ENCODE results near the gene LIN7B. TPM values are rescaled to one million over a fixed set of nuclear protein-coding genes. Genes with fewer than 3 reads are reported as not detected.

The LIN7B gene
- total RNA-seq, 4 donors from 2014 or later: 6.5 to 19.8 (median 13.2) TPM

GRCh38 chr19:49157445-49158224, 43.5 kb downstream of the LIN7B start, which contains the start of gene TRPM4:
TRPM4 (plus strand) TSS chr19:49157792; CDS start chr19:49157867, 75 bp downstream.
- Histone ChIP-seq H3K4me1 (peaks cover 0 to 40% (median 7%) of the 10 kb centered on the region in 3 donors), H3K27me3 (no peaks in the 10 kb centered on the region), H3K27ac (peak within 1 kb of the TSS; percentile 29 to 90 (median 87)), H3K9me3 (no peaks in the 10 kb centered on the region), H3K4me3 (peak within 1 kb of the TSS; percentile 67 to 91), H3K36me3 (peaks cover 0 to 12% of the 10 kb centered on the region in 2 donors)
- ATAC-seq: peak; percentile 98
- 0% methylated on average over 3 to 4 of the region's 41 CpGs for WGBS, 2 donors (ENCODE audit: low coverage in 1 of 2)
- peak; percentile 65 for TF ChIP-seq POLR2AphosphoS5 (IDR thresholded peaks at IDR 0.05)
- no peak for TF ChIP-seq EP300 (IDR thresholded peaks at IDR 0.05)
- peak; percentile 43 to 65 for TF ChIP-seq POLR2A (IDR thresholded peaks at IDR 0.05)
- TF ChIP-seq CTCF (IDR thresholded peaks at IDR 0.05): peak in 1 of 4 experiments; percentile 18

GRCh38 chr19:49160450-49161189, 46.5 kb downstream of the LIN7B start:
- H3K27ac ChIP-seq: peak overlapping the region in 1 of 4 donors; percentile 19
- H3K27me3 ChIP-seq: no peaks in the 10 kb centered on the region
- 84 to 100% methylated on average over 1 to 13 of the region's 13 CpGs for WGBS, 2 donors (ENCODE audit: low coverage in 1 of 2)
- ATAC-seq: no peak
- H3K4me1 ChIP-seq: peaks cover 0 to 61% (median 17%) of the 10 kb centered on the region in 3 donors
- peaks cover 0 to 12% of the 10 kb centered on the region in 2 donors for H3K36me3 ChIP-seq
- H3K9me3 ChIP-seq: no peaks in the 10 kb centered on the region
- TF ChIP-seq POLR2AphosphoS5 (IDR thresholded peaks at IDR 0.05) (no peak), EP300 (IDR thresholded peaks at IDR 0.05) (no peak)
- no peak overlapping the region for H3K4me3 ChIP-seq

GRCh38 chr19:49161987-49162386, 47.8 kb downstream of the LIN7B start:
- no peak for TF ChIP-seq CTCF (IDR thresholded peaks at IDR 0.05)
- no peak for TF ChIP-seq POLR2AphosphoS5 (IDR thresholded peaks at IDR 0.05)
- no peak for TF ChIP-seq POLR2A (IDR thresholded peaks at IDR 0.05)
- TF ChIP-seq EP300 (IDR thresholded peaks at IDR 0.05): no peak
- WGBS, 2 donors (ENCODE audit: low coverage in 1 of 2): 36 to 67% methylated on average over 1 to 2 of the region's 4 CpGs
- no peak for ATAC-seq
- Histone ChIP-seq H3K27ac (no peak overlapping the region), H3K27me3 (no peaks in the 10 kb centered on the region), H3K36me3 (peaks cover 0 to 12% of the 10 kb centered on the region in 2 donors), H3K9me3 (no peaks in the 10 kb centered on the region), H3K4me1 (peaks cover 0 to 66% (median 21%) of the 10 kb centered on the region in 3 donors), H3K4me3 (no peak overlapping the region)

GRCh38 chr19:49165111-49165750, 51.1 kb downstream of the LIN7B start:
- WGBS, 2 donors (ENCODE audit: low coverage in 1 of 2): 20 to 35% methylated on average over 15 to 22 of the region's 24 CpGs
- peak; percentile 92 for ATAC-seq
- Histone ChIP-seq H3K4me3 (peak overlapping the region in 1 of 2 donors; percentile 23), H3K27me3 (no peaks in the 10 kb centered on the region), H3K36me3 (peaks cover 0 to 39% of the 10 kb centered on the region in 2 donors), H3K27ac (peak overlapping the region; percentile 84 to 90 (median 88)), H3K9me3 (no peaks in the 10 kb centered on the region), H3K4me1 (peaks cover 0 to 34% (median 14%) of the 10 kb centered on the region in 3 donors)
- TF ChIP-seq CTCF (IDR thresholded peaks at IDR 0.05): no peak
- TF ChIP-seq POLR2AphosphoS5 (IDR thresholded peaks at IDR 0.05): peak; percentile 37
- no peak for TF ChIP-seq EP300 (IDR thresholded peaks at IDR 0.05)

GRCh38 chr19:49165865-49166301, 51.7 kb downstream of the LIN7B start:
- 65% methylated on average over 4 of the region's 30 CpGs; no CpG with 5 or more reads in 1 of the 2 donors for WGBS, 2 donors (ENCODE audit: low coverage in 1 of 2)
- Histone ChIP-seq H3K4me3 (peak overlapping the region in 1 of 2 donors; percentile 23), H3K9me3 (no peaks in the 10 kb centered on the region), H3K36me3 (peaks cover 0 to 45% of the 10 kb centered on the region in 2 donors), H3K27ac (peak overlapping the region; percentile 84 to 90 (median 88)), H3K27me3 (no peaks in the 10 kb centered on the region), H3K4me1 (peaks cover 0 to 28% (median 14%) of the 10 kb centered on the region in 3 donors)
- no peak for TF ChIP-seq POLR2A (IDR thresholded peaks at IDR 0.05)
- no peak for TF ChIP-seq CTCF (IDR thresholded peaks at IDR 0.05)
- no peak for TF ChIP-seq POLR2AphosphoS5 (IDR thresholded peaks at IDR 0.05)
- no peak for TF ChIP-seq EP300 (IDR thresholded peaks at IDR 0.05)
- ATAC-seq: peak; percentile 34

Data from gastroesophageal sphincter (tissue), 4 donors.